Peyer's patch (tissue), 4 donors: ENCODE data around the gene EGR4. TPM values are rescaled to one million over a fixed set of nuclear protein-coding genes. Genes with fewer than 3 reads are reported as not detected.

Experiments used
- DNase-seq, 3 donors: peaks; one replicate each; pipeline ENCODE4 v3.0.0-alpha.2; 2017 to 2019
- H3K27ac ChIP-seq, 4 donors: fragments of 200-600 bp; sonication (generic); one replicate each; pipeline ENCODE4 v1.5.1; 2016 to 2019
- H3K27me3 ChIP-seq, 2 donors: fragments of 200-600 bp; sonication (generic); one replicate each; pipeline ENCODE4 v1.5.1; 2019
- H3K36me3 ChIP-seq, 3 donors: fragments of 200-600 bp; sonication (generic); one replicate each; pipeline ENCODE4 v1.5.1; 2016 to 2019
- H3K4me1 ChIP-seq, 4 donors: fragments of 200-600 bp; sonication (generic); one replicate each; pipeline ENCODE4 v1.5.1; 2016 to 2019
- H3K4me3 ChIP-seq, 4 donors: fragments of 200-600 bp; sonication (generic); 1 replicate in 3 of 4; 2 replicates in 1 of 4; pipeline ENCODE4 v1.5.1; 2016 to 2019; ENCODE audit warnings: mild to moderate bottlenecking in 1 of 4
- H3K9me3 ChIP-seq, 4 donors: fragments of 200-600 bp; sonication (generic); one replicate each; pipeline ENCODE4 v1.5.1; 2016 to 2019; ENCODE audit warnings: mild to moderate bottlenecking in 1 of 4
- POLR2A ChIP-seq, 2 donors: fragments of 450-650 bp; IDR thresholded peaks; one replicate each; pipeline ENCODE4 v1.5.1; 2017; ENCODE audit warnings: antibody characterized with exemption in 2 of 2, mild to moderate bottlenecking in 2 of 2, moderate library complexity in 2 of 2
- total RNA-seq, 4 donors: library from RNA; depleted of rRNA; stranded (reverse); fragments of >200 nt; gene quantifications; one replicate each; pipeline ENCODE4 v1.1.0, GENCODE V29; 2016
- TF ChIP-seq, protein P1 (sequence below), 6 experiments: fragments of 450-650 bp in 4 of 6; fragments of 200-600 bp in 2 of 6; sonication (generic) in 1 of 6; IDR thresholded peaks; one replicate each; pipeline ENCODE4 v1.5.1; 2017 to 2019; ENCODE audit warnings: antibody characterized with exemption in 6 of 6, mild to moderate bottlenecking in 3 of 6, moderate library complexity in 1 of 6

Gene EGR4
- total RNA-seq, 4 donors from 2014 or later: not detected

DNA sequence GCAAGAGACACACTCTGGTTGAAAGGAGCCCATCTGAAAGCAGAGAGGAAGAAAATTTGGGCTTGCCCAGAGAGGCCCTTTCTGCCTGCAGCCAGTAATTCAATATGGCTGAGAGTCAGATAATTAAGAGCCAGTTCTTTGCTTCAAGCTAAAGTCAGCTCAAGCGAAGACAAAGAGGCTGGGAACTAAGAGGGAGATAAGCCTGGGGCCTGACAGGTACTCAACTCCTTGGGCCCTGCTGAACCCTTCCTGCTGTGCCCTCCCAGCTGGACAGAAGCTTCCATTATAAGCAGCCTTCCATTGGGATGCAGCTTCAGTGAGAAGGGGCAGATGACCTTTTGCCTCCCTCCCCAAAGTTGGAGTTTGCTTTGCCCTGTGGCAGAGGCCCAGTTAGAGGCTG, 21.1 kb downstream of the EGR4 start:
- no peaks in the 10 kb centered on the region for H3K27me3 ChIP-seq
- H3K9me3 ChIP-seq: no peaks in the 10 kb centered on the region
- DNase-seq: no peak
- no peaks in the 10 kb centered on the region for H3K36me3 ChIP-seq
- TF ChIP-seq POLR2A (IDR thresholded peaks at IDR 0.05): no peak
- TF ChIP-seq, protein P1, sequence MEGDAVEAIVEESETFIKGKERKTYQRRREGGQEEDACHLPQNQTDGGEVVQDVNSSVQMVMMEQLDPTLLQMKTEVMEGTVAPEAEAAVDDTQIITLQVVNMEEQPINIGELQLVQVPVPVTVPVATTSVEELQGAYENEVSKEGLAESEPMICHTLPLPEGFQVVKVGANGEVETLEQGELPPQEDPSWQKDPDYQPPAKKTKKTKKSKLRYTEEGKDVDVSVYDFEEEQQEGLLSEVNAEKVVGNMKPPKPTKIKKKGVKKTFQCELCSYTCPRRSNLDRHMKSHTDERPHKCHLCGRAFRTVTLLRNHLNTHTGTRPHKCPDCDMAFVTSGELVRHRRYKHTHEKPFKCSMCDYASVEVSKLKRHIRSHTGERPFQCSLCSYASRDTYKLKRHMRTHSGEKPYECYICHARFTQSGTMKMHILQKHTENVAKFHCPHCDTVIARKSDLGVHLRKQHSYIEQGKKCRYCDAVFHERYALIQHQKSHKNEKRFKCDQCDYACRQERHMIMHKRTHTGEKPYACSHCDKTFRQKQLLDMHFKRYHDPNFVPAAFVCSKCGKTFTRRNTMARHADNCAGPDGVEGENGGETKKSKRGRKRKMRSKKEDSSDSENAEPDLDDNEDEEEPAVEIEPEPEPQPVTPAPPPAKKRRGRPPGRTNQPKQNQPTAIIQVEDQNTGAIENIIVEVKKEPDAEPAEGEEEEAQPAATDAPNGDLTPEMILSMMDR (IDR thresholded peaks at IDR 0.05): no peak
- H3K4me3 ChIP-seq: no peak overlapping the region
- H3K4me1 ChIP-seq: peaks cover 0 to 14% (median 0%) of the 10 kb centered on the region in 4 donors
- H3K27ac ChIP-seq: no peak overlapping the region

DNA sequence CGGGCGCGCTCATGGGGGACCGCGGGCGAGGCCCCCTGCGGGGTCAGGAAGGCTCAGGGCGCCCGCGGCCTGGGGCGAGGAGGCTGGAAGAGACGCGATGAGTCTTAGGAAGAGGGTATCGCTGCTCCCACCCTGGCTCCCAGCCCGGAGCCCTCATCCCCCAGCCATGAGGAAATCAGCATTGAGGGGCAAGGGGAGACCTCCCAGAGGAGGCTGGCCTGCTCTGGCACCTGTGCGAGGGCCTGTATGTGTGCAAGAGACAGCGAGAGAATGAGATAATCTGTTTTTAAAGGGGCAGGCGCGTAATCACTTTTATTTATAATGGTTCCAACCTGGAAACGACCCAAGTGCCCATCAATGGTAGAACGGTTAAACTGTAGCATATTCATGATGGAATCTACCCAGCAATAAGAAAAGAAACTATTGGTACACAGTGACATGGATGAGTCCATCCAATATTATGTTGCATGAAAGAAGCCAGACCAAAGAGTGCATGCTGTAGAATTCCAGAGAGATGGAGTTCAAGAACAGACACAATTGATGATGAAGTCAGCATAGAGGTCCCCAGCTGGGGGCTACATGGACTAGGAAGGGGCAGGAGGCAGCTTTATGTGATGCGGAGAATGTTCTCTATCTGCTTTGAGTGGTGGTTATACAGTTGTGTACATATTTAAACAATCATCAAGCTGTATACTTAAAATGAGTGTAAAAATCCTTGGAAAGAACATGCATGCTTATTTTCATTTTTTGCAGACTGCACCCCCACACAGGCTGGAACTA, 23.5 kb downstream of the EGR4 start:
- no peak for TF ChIP-seq POLR2A (IDR thresholded peaks at IDR 0.05)
- TF ChIP-seq, protein P1 (IDR thresholded peaks at IDR 0.05): no peak
- Histone ChIP-seq H3K9me3 (no peaks in the 10 kb centered on the region), H3K4me3 (peak overlapping the region; percentile 28 to 59 (median 44)), H3K27ac (peak overlapping the region in 2 of 4 donors; percentile 49 to 68), H3K27me3 (peaks cover 0 to 4% of the 10 kb centered on the region in 2 donors), H3K36me3 (no peaks in the 10 kb centered on the region), H3K4me1 (peaks cover 0 to 14% (median 0%) of the 10 kb centered on the region in 4 donors)
- no peak for DNase-seq

DNA sequence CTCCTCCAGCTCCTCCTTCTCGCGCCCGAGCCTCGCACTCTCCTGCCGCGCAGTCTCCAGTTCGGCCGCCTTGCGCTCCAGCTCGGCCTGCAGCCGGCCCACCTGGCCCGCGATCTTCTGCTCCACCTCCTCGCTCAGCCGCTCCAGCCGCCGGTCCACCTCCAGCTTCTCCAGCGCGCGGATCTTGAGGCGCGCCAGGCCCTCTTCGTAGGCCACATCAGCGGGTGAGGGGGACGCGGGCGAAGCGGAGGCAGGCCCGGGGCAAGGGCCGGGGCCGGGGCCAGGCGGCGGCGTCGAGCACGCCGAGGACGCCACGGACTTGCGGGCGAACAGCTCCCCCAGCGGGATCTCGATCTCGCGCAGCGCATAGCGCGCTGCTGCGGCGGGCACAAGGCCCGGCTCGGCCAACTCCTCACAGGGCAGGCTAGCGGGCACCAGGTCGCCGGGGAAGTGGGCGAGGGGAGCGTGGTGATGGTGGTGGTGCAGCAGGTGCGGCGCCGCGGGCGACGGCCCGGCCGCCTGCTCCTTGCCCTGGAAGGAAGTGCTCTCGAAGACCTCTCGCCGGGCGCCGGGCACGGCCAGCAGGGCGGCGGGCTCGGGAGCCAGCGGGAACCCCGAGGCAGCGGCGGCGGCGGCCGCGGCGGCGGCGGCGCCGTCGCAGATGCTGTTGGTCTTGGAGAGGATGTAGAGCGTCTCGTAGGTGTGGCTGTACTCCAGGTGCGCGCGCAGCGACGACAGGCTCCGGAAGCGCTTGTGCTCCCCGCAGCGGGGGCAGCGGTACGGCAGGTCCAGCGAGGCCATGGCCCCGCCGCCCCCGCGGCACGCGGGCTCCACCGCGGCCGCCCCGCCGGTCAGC, 24.3 kb downstream of the EGR4 start:
- Histone ChIP-seq H3K4me1 (peaks cover 0 to 14% (median 0%) of the 10 kb centered on the region in 4 donors), H3K27me3 (peaks cover 0 to 4% of the 10 kb centered on the region in 2 donors), H3K27ac (peak overlapping the region in 3 of 4 donors; percentile 49 to 68 (median 50)), H3K4me3 (peak overlapping the region; percentile 28 to 59 (median 44)), H3K9me3 (no peaks in the 10 kb centered on the region), H3K36me3 (no peaks in the 10 kb centered on the region)
- TF ChIP-seq, protein P1 (IDR thresholded peaks at IDR 0.05): peak in 2 of 6 experiments; percentile 30 to 37
- peak in 1 of 2 donors; percentile 50 for TF ChIP-seq POLR2A (IDR thresholded peaks at IDR 0.05)
- DNase-seq: peak; percentile 71 to 89 (median 81)

DNA sequence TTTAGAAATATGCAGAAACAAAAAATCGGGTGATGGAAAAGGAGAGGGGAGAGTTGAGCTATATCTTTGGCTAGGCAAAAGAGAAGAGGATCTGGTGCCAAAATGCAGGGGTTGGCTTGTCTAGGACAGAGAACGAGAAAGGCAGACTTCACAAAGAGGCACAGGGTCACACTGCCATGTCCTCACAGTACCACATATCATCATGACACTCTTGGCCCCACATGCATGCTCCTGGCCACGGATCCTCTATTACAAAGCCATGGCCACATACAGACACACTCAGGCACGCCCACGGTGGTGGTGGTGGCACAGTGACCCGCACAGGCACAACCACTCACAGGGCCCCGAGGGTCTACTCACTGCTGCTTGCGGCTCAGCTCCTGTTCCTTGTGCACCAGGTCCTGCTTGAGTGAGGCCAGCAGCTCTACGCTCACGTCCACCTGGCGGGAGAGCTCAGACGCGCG, 24.9 kb downstream of the EGR4 start:
- peaks cover 0 to 14% (median 0%) of the 10 kb centered on the region in 4 donors for H3K4me1 ChIP-seq
- no peak for DNase-seq
- no peaks in the 10 kb centered on the region for H3K9me3 ChIP-seq
- H3K27me3 ChIP-seq: peaks cover 0 to 4% of the 10 kb centered on the region in 2 donors
- H3K27ac ChIP-seq: peak overlapping the region in 2 of 4 donors; percentile 50 to 68
- TF ChIP-seq, protein P1 (IDR thresholded peaks at IDR 0.05): no peak
- no peak for TF ChIP-seq POLR2A (IDR thresholded peaks at IDR 0.05)
- no peaks in the 10 kb centered on the region for H3K36me3 ChIP-seq
- H3K4me3 ChIP-seq: peak overlapping the region in 2 of 4 donors; percentile 42 to 59

DNA sequence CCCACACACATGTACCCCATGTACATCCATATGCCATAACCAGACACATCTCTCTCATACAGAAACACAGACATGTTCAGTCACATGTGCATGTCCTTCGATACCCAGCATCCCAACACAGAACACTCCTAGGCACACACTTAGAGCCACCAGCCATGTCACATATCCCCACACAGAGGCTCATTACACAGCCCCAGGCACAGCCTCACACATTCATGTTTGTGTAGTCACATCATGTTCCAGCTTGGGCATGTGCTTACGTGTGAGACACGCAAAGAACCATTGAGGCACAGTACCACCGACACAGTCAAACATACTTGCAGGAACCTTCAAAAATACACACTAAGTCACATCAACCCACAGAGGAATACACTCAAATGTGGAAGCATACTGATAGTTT, 26.3 kb downstream of the EGR4 start:
- no peaks in the 10 kb centered on the region for H3K9me3 ChIP-seq
- H3K36me3 ChIP-seq: no peaks in the 10 kb centered on the region
- TF ChIP-seq, protein P1 (IDR thresholded peaks at IDR 0.05): no peak
- no peak for TF ChIP-seq POLR2A (IDR thresholded peaks at IDR 0.05)
- H3K4me3 ChIP-seq: no peak overlapping the region
- H3K27me3 ChIP-seq: peaks cover 0 to 4% of the 10 kb centered on the region in 2 donors
- DNase-seq: no peak
- peaks cover 0 to 14% (median 0%) of the 10 kb centered on the region in 4 donors for H3K4me1 ChIP-seq
- no peak overlapping the region for H3K27ac ChIP-seq
